Activated B cell treated with CpG ODN at 0.5 μM for 24 hours (primary cell): Measurements from ENCODE around the gene MRPS27. TPM values are rescaled to one million over a fixed set of nuclear protein-coding genes. Genes with fewer than 3 reads are reported as not detected.

Experiments used
- ATAC-seq: fragments of 200-7000 bp; cut with Tn5 transposase; one replicate; pipeline ENCODE4 v1.10.0; 2021; ENCODE audit warnings: low read depth, mild to moderate bottlenecking, moderate library complexity
- CTCF ChIA-PET: fragments of 350-600 bp; sonication (Branson Sonifier 250); formaldehyde crosslinking; loops from one replicate; lab custom pipeline; 2021; ENCODE audit warnings: antibody characterized with exemption; lab: Charles Lee
- POLR2A ChIA-PET: fragments of 350-600 bp; sonication (Branson Sonifier 250); formaldehyde crosslinking; loops from one replicate; lab custom pipeline; 2021; ENCODE audit warnings: antibody characterized with exemption; lab: Charles Lee
- DNase-seq: peaks from one replicate; pipeline ENCODE4 v3.0.0; 2022
- H3K27ac Mint-ChIP-seq: one replicate; pipeline ENCODE4 v1.8.0; 2020; ENCODE audit warnings: mixed read lengths
- H3K27me3 Mint-ChIP-seq: one replicate; pipeline ENCODE4 v1.8.0; 2021; ENCODE audit warnings: mixed read lengths
- H3K36me3 Mint-ChIP-seq: one replicate; pipeline ENCODE4 v1.8.0; 2021; ENCODE audit warnings: low read depth, mixed read lengths
- H3K4me1 Mint-ChIP-seq: one replicate; pipeline ENCODE4 v1.8.0; 2021; ENCODE audit warnings: mixed read lengths
- H3K4me3 Mint-ChIP-seq: one replicate; pipeline ENCODE4 v1.8.0; 2020; ENCODE audit warnings: mild to moderate bottlenecking, mixed read lengths
- H3K9me3 Mint-ChIP-seq: one replicate; pipeline ENCODE4 v1.8.0; 2020; ENCODE audit warnings: mixed read lengths
- CTCF ChIP-seq: fragments of 200-600 bp; IDR thresholded peaks from one replicate; pipeline ENCODE4 v1.8.0; 2022; ENCODE audit warnings: antibody characterized with exemption, mild to moderate bottlenecking
- intact Hi-C: fragments of 100-400 bp; cut with micrococcal nuclease; formaldehyde crosslinking; loops from one replicate; pipeline ENCODE4 v1.15.1; 2024
- total RNA-seq: library from RNA; stranded (reverse); gene quantifications from 2 replicates; pipeline ENCODE4 v1.2.3, GENCODE V29; 2022

Gene MRPS27
- total RNA-seq, 1 donor from 2014 or later = 69.2 TPM

GRCh38 chr5:72214168-72214567 is 105.9 kb downstream of the MRPS27 start:
- no peak for DNase-seq
- CTCF ChIA-PET = no interaction called here
- H3K36me3 Mint-ChIP-seq = peaks cover 27% of the 10 kb centered on the region
- TF ChIP-seq CTCF = no peak
- no peak for ATAC-seq
- no peaks in the 10 kb centered on the region for H3K4me1 Mint-ChIP-seq
- intact Hi-C loops = no loop called here
- H3K4me3 Mint-ChIP-seq = no peak overlapping the region
- POLR2A ChIA-PET = no interaction called here
- H3K27me3 Mint-ChIP-seq = no peaks in the 10 kb centered on the region
- H3K9me3 Mint-ChIP-seq = no peaks in the 10 kb centered on the region
- no peak overlapping the region for H3K27ac Mint-ChIP-seq

GRCh38 chr5:72213482-72213881 is 106.6 kb downstream of the MRPS27 start:
- intact Hi-C loops = no loop called here
- H3K9me3 Mint-ChIP-seq = no peaks in the 10 kb centered on the region
- no peak overlapping the region for H3K27ac Mint-ChIP-seq
- ChIA-PET CTCF (no interaction called here), POLR2A (no interaction called here)
- no peak overlapping the region for H3K4me3 Mint-ChIP-seq
- no peak for TF ChIP-seq CTCF
- H3K36me3 Mint-ChIP-seq = peaks cover 20% of the 10 kb centered on the region
- DNase-seq (no peak), ATAC-seq (no peak)
- no peaks in the 10 kb centered on the region for H3K27me3 Mint-ChIP-seq
- no peaks in the 10 kb centered on the region for H3K4me1 Mint-ChIP-seq

- TF ChIP-seq CTCF = no peak
- ChIA-PET POLR2A (no interaction called here), CTCF (no interaction called here)
- DNase-seq = no peak
- no peak overlapping the region for H3K27ac Mint-ChIP-seq
- intact Hi-C loops = no loop called here
- no peak overlapping the region for H3K4me3 Mint-ChIP-seq
- no peaks in the 10 kb centered on the region for H3K27me3 Mint-ChIP-seq
- ATAC-seq = no peak
- peaks cover 7% of the 10 kb centered on the region for H3K36me3 Mint-ChIP-seq
- no peaks in the 10 kb centered on the region for H3K4me1 Mint-ChIP-seq
- H3K9me3 Mint-ChIP-seq = no peaks in the 10 kb centered on the region
These were observed 107.9 kb downstream of the MRPS27 start for GRCh38 chr5:72212171-72212570.

- no peaks in the 10 kb centered on the region for H3K4me1 Mint-ChIP-seq
- ChIA-PET POLR2A (no interaction called here), CTCF (no interaction called here)
- no peak overlapping the region for H3K4me3 Mint-ChIP-seq
- no peaks in the 10 kb centered on the region for H3K9me3 Mint-ChIP-seq
- no peaks in the 10 kb centered on the region for H3K27me3 Mint-ChIP-seq
- H3K36me3 Mint-ChIP-seq = peaks cover 3% of the 10 kb centered on the region
- intact Hi-C loops = no loop called here
- DNase-seq = no peak
- no peak overlapping the region for H3K27ac Mint-ChIP-seq
- TF ChIP-seq CTCF = no peak
- ATAC-seq = no peak
These were observed 109.0 kb downstream of the MRPS27 start for GRCh38 chr5:72210888-72211678.

GRCh38 chr5:72209147-72210115 is 110.6 kb downstream of the MRPS27 start:
- DNase-seq (no peak), ATAC-seq (no peak)
- no peak overlapping the region for H3K27ac Mint-ChIP-seq
- H3K9me3 Mint-ChIP-seq = no peaks in the 10 kb centered on the region
- intact Hi-C loops = no loop called here
- POLR2A ChIA-PET = interaction anchor here (0.7 kb wide), 1 partner anchor 16 kb away, joined by 4 read pairs; no protein-coding TSS in a partner anchor
- no peak for TF ChIP-seq CTCF
- no peak overlapping the region for H3K4me3 Mint-ChIP-seq
- CTCF ChIA-PET = no interaction called here
- no peaks in the 10 kb centered on the region for H3K4me1 Mint-ChIP-seq
- peaks cover 3% of the 10 kb centered on the region for H3K36me3 Mint-ChIP-seq
- no peaks in the 10 kb centered on the region for H3K27me3 Mint-ChIP-seq
